K562 (cell line): Measurements from ENCODE around the gene VPS9D1. TPM values are rescaled to one million over a fixed set of nuclear protein-coding genes. Genes with fewer than 3 reads are reported as not detected.

ENCODE experiments used
- AFF1 ChIP-seq, 2 experiments: fragments of 450-650 bp; IDR thresholded peaks; 2 replicates each; pipeline ENCODE4 v1.6.1; 2018; ENCODE audit warnings: mild to moderate bottlenecking in 2 of 2, low read depth in 1 of 2; ENCODE audit not compliant: partially characterized antibody in 2 of 2
- ARID2 ChIP-seq: fragments of 450-650 bp; IDR thresholded peaks from 2 replicates; pipeline ENCODE4 v1.6.1; 2017; ENCODE audit warnings: antibody characterized with exemption, mild to moderate bottlenecking
- EP400 ChIP-seq: fragments of 450-650 bp; IDR thresholded peaks from 2 replicates; pipeline ENCODE4 v1.6.1; 2017; ENCODE audit warnings: antibody characterized with exemption, mild to moderate bottlenecking, moderate library complexity
- KLF16 ChIP-seq: IDR thresholded peaks from 2 replicates; pipeline ENCODE4 v1.6.1; 2016; ENCODE audit warnings: antibody characterized with exemption
- MCM2 ChIP-seq: fragments of 450-650 bp; IDR thresholded peaks from 2 replicates; pipeline ENCODE4 v1.6.1; 2017; ENCODE audit warnings: low read depth, mild to moderate bottlenecking
- POLR2AphosphoS5 ChIP-seq: IDR thresholded peaks from 2 replicates; pipeline ENCODE4 v1.6.1; 2011; ENCODE audit warnings: mild to moderate bottlenecking, low read depth, low read length, moderate library complexity; ENCODE audit not compliant: control insufficient read depth, insufficient read depth
- PRPF4 ChIP-seq: fragments of 200-400 bp; formaldehyde crosslinking; IDR thresholded peaks from one replicate; pipeline ENCODE4 v1.6.1; 2017; ENCODE audit warnings: low read length, low read depth, mild to moderate bottlenecking; ENCODE audit not compliant: insufficient read depth, poor library complexity, severe bottlenecking
- THAP7 ChIP-seq: fragments of 250-450 bp; sonication (Bioruptor Pico); IDR thresholded peaks from 2 replicates; pipeline ENCODE4 v1.5.0; 2021
- USF1 ChIP-seq: sonication (generic); formaldehyde crosslinking; IDR thresholded peaks from 2 replicates; pipeline ENCODE4 v1.9.0; 2022; ENCODE audit warnings: mild to moderate bottlenecking, missing genetic modification reagents
- USF2 ChIP-seq: sonication (generic); formaldehyde crosslinking; IDR thresholded peaks from 2 replicates; pipeline ENCODE4 v1.5.0; 2020; ENCODE audit warnings: missing genetic modification reagents
- XRCC4 ChIP-seq: IDR thresholded peaks from one replicate; pipeline ENCODE4 v1.6.1; 2011; ENCODE audit not compliant: insufficient read depth, insufficient read length; ENCODE audit errors: extremely low read depth
- ZNF124 ChIP-seq: sonication (generic); formaldehyde crosslinking; IDR thresholded peaks from 2 replicates; pipeline ENCODE4 v1.8.1; 2022; ENCODE audit warnings: missing genetic modification reagents
- ZNF507 ChIP-seq: conservative IDR thresholded peaks from 2 replicates; pipeline ENCODE4 v1.6.1; 2017; ENCODE audit warnings: missing genetic modification characterization, missing compliant biosample characterization
- ZNF583 ChIP-seq: fragments of 250-450 bp; sonication (Bioruptor Pico); IDR thresholded peaks from 2 replicates; pipeline ENCODE4 v1.4.0; 2020
- polyA plus RNA-seq, 8 experiments: library from polyadenylated mRNA; depleted of rRNA in 4 of 8; stranded (reverse) in 5 of 8; unstranded in 3 of 8; fragments of >200 nt; fragmentation: Nextera tagmentation in 2 of 8; fragmentation: Illumina TruSeq in 1 of 8; extraction: Ambion mirVana in 2 of 8; extraction: Trizol in 1 of 8; gene quantifications; 2 replicates each; pipeline versions ENCODE4 v1.2.1 to v1.2.3, GENCODE V29; 2011 to 2014; ENCODE audit warnings: inconsistent platforms in 1 of 8, missing spikeins in 1 of 8
- total RNA-seq, 7 experiments: library from RNA; depleted of rRNA in 6 of 7; stranded (reverse); fragments of >200 nt in 6 of 7; fragmentation: Illumina TruSeq in 2 of 7; extraction: Trizol in 2 of 7; gene quantifications; 2 replicates each; pipeline versions ENCODE4 v1.2.1 to v1.2.3, GENCODE V29; 2011 to 2021; ENCODE audit warnings: low replicate concordance in 1 of 7

VPS9D1 gene
- total and polyA plus RNA-seq, 9 of the 15 experiments (the other 6 are each of a cell fraction or from before 2014, with no cell fraction given) = 0.33 to 3.1 (median 1.1) TPM

GRCh38 chr16:89720813-89721545, at the start of gene VPS9D1, which contains the start of gene ZNF276 (continued):
- TF ChIP-seq PRPF4 (peak; percentile 31), EP400 (peak; percentile 97), USF1 (CRISPR knock-in tag) (no peak), USF2 (CRISPR knock-in tag) (no peak), THAP7 (CRISPR knock-in tag) (peak; percentile 93), ZNF124 (CRISPR knock-in tag) (no peak), KLF16 (no peak), ZNF507 (tag) (no peak), MCM2 (no peak), AFF1 (IDR thresholded peaks at IDR 0.05; ENCODE audit: low read depth in 1 of 2, partially characterized antibody in 2 of 2) (no peak), ZNF583 (CRISPR knock-in tag) (no peak; the same call in 1 of the 2 replicates), POLR2AphosphoS5 (peak; percentile 46; the same call in 1 of the 2 replicates), ARID2 (no peak), XRCC4 (no peak)
